HepG2 (cell line): ENCODE measurements around the gene NHLRC3. TPM values are rescaled to one million over a fixed set of nuclear protein-coding genes. Genes with fewer than 3 reads are reported as not detected.

ENCODE experiments used
- ATAC-seq: fragments of 200-7000 bp; cut with Tn5 transposase; 3 replicates; pipeline ENCODE4 v1.9.1; 2020; ENCODE audit warnings: mild to moderate bottlenecking, moderate library complexity
- BruUV-seq: library from RNA; stranded (reverse); fragments of 400-500 nt; replicated peaks from 2 replicates; lab custom pipeline; 2021; lab: Mats Ljungman, UMichigan
- CTCF ChIA-PET: fragments of 300-600 bp; formaldehyde crosslinking; extraction: SDS; loops from one replicate; lab custom pipeline; 2021; ENCODE audit warnings: low total read pairs, inconsistent platforms, low intra/inter-chr PET ratio; lab: Yijun Ruan, JAX
- POLR2A ChIA-PET: fragments of 350-600 bp; sonication (Branson Sonifier 250); formaldehyde crosslinking; loops from one replicate; lab custom pipeline; 2020; ENCODE audit warnings: antibody characterized with exemption, inconsistent platforms; lab: Yijun Ruan, JAX
- DNase-seq: peaks from one replicate; pipeline ENCODE4 v3.0.0-alpha.2; 2015; ENCODE audit warnings: low spot score
- FAIRE-seq: peaks from 3 replicates; lab custom pipeline; 2011; peaks lifted over from hg19 to GRCh38; lab: Jason Lieb, UNC
- H2AFZ ChIP-seq: one replicate; pipeline ENCODE4 v1.6.1; 2011; ENCODE audit warnings: low read length, inconsistent platforms
- H3K27ac ChIP-seq: fragments of 300-600 bp; 3 replicates; pipeline ENCODE4 v1.8.0; 2011; ENCODE audit warnings: mixed run types, mild to moderate bottlenecking, mixed read lengths, low read length, inconsistent platforms; ENCODE audit not compliant: insufficient read depth; ENCODE audit errors: extremely low read length
- H3K27me3 ChIP-seq, 2 experiments: fragments of 200-600 bp in 1 of 2; 2 replicates in 1 of 2; 3 replicates in 1 of 2; pipeline versions ENCODE4 v1.6.0 to v1.8.0; 2011; ENCODE audit warnings: low read length in 2 of 2, mild to moderate bottlenecking in 2 of 2, moderate library complexity in 2 of 2, inconsistent platforms in 1 of 2; ENCODE audit not compliant: insufficient read depth in 2 of 2, control insufficient read depth in 1 of 2
- H3K36me3 ChIP-seq, 2 experiments: fragments of 200-600 bp in 1 of 2; replicated peaks in 1 of 2; 2 replicates in 1 of 2; 3 replicates in 1 of 2; pipeline versions ENCODE4 v1.5.1 to v1.8.0; 2011; ENCODE audit warnings: low read length in 2 of 2, inconsistent platforms in 1 of 2; ENCODE audit not compliant: insufficient read depth in 2 of 2, control insufficient read depth in 1 of 2
- H3K4me1 ChIP-seq: 2 replicates; pipeline ENCODE4 v1.5.1; 2012; ENCODE audit warnings: low read length, inconsistent platforms; ENCODE audit not compliant: insufficient read depth
- H3K4me2 ChIP-seq: 2 replicates; pipeline ENCODE4 v1.6.0; 2011; ENCODE audit warnings: low read depth, low read length, inconsistent platforms
- H3K4me3 ChIP-seq, 3 experiments: fragments of 200-600 bp in 1 of 3; sonication (generic), shearing (Covaris generic) in 1 of 3; replicated peaks in 1 of 3; 2 replicates each; pipeline ENCODE4 v1.5.1; 2011 to 2016; ENCODE audit warnings: low read length in 3 of 3, inconsistent platforms in 2 of 3, low read depth in 2 of 3, mild to moderate bottlenecking in 2 of 3, control low read depth in 1 of 3, mixed read lengths in 1 of 3; ENCODE audit not compliant: insufficient read depth in 1 of 3
- H3K79me2 ChIP-seq: one replicate; pipeline ENCODE4 v1.6.1; 2011; ENCODE audit warnings: low read length, inconsistent platforms; ENCODE audit not compliant: insufficient read depth
- H3K9ac ChIP-seq: 2 replicates; pipeline ENCODE4 v1.6.0; 2011; ENCODE audit warnings: mild to moderate bottlenecking, low read depth, low read length, inconsistent platforms; ENCODE audit not compliant: insufficient read depth
- H3K9me3 ChIP-seq: 2 replicates; pipeline ENCODE4 v1.5.1; 2012; ENCODE audit warnings: mild to moderate bottlenecking, low read length
- H4K20me1 ChIP-seq: 2 replicates; pipeline ENCODE4 v1.6.0; 2011; ENCODE audit warnings: inconsistent platforms, mild to moderate bottlenecking, low read length, moderate library complexity; ENCODE audit not compliant: insufficient read depth
- CERS6 ChIP-seq: sonication (generic); formaldehyde crosslinking; IDR thresholded peaks from 2 replicates; pipeline ENCODE4 v1.5.0; 2020; ENCODE audit warnings: missing genetic modification reagents
- KDM3A ChIP-seq: IDR thresholded peaks from 2 replicates; pipeline ENCODE4 v1.6.1; 2018; ENCODE audit warnings: low read depth, missing compliant biosample characterization
- KDM5B ChIP-seq: sonication (generic); formaldehyde crosslinking; IDR thresholded peaks from 2 replicates; pipeline ENCODE4 v1.4.0; 2020; ENCODE audit warnings: missing genetic modification reagents, mild to moderate bottlenecking, borderline replicate concordance
- MTA1 ChIP-seq: sonication (generic); formaldehyde crosslinking; IDR thresholded peaks from 2 replicates; pipeline ENCODE4 v1.4.0; 2020; ENCODE audit warnings: missing genetic modification reagents, mild to moderate bottlenecking, borderline replicate concordance
- NAIF1 ChIP-seq: sonication (generic); formaldehyde crosslinking; IDR thresholded peaks from 2 replicates; pipeline ENCODE4 v1.5.0; 2020; ENCODE audit warnings: mild to moderate bottlenecking, missing genetic modification reagents, borderline replicate concordance
- PHF8 ChIP-seq: sonication (generic); formaldehyde crosslinking; IDR thresholded peaks from 2 replicates; pipeline ENCODE4 v1.5.0; 2020; ENCODE audit warnings: missing genetic modification reagents
- POLR2AphosphoS5 ChIP-seq: IDR thresholded peaks from 2 replicates; pipeline ENCODE4 v1.6.1; 2012; ENCODE audit warnings: low read depth, low read length
- SMC3 ChIP-seq: IDR thresholded peaks from 2 replicates; pipeline ENCODE4 v1.6.1; 2011; ENCODE audit warnings: low read length, improper control_type of control experiment
- STAG1 ChIP-seq: sonication (generic); formaldehyde crosslinking; IDR thresholded peaks from 2 replicates; pipeline ENCODE4 v1.4.0; 2020; ENCODE audit warnings: missing genetic modification reagents
- ZNF136 ChIP-seq: sonication (generic); formaldehyde crosslinking; IDR thresholded peaks from 2 replicates; pipeline ENCODE4 v1.8.1; 2022; ENCODE audit warnings: low read depth, mild to moderate bottlenecking, moderate library complexity, missing genetic modification reagents
- ZNF253 ChIP-seq: sonication (generic); formaldehyde crosslinking; IDR thresholded peaks from 2 replicates; pipeline ENCODE4 v1.8.0; 2022; ENCODE audit warnings: mild to moderate bottlenecking, missing genetic modification reagents, borderline replicate concordance
- ZNF282 ChIP-seq: fragments of 450-650 bp; IDR thresholded peaks from 2 replicates; pipeline ENCODE4 v1.6.1; 2018; ENCODE audit not compliant: partially characterized antibody
- WGBS: methylation state at CpG from one replicate; pipeline ENCODE4 v1.1.6; 2017; ENCODE audit warnings: low lambda C conversion rate; 5-methylcytosine and 5-hydroxymethylcytosine counted together
- in situ Hi-C: cut with HindIII; loops from 2 replicates; pipeline ENCODE4 v1.10.0; 2017; ENCODE audit warnings: low pct_unique_long_range_greater_than_20kb; ENCODE audit not compliant: extremely low pct_ligation_motif_present
- intact Hi-C: fragments of 100-400 bp; cut with micrococcal nuclease; formaldehyde crosslinking; loops from one replicate; pipeline ENCODE4 v1.10.0; 2022; ENCODE audit not compliant: unreplicated experiment
- polyA plus RNA-seq, 8 experiments: library from polyadenylated mRNA; depleted of rRNA in 3 of 8; stranded (reverse) in 7 of 8; unstranded in 1 of 8; fragments of >200 nt; fragmentation: Illumina TruSeq in 4 of 8; extraction: Trizol in 4 of 8; gene quantifications; 2 replicates each; pipeline versions ENCODE4 v1.2.1 to v1.2.3, GENCODE V29; 2011 to 2016; ENCODE audit warnings: low read depth in 4 of 8, missing spikeins in 1 of 8, mixed read lengths in 1 of 8; ENCODE audit not compliant: insufficient read depth in 1 of 8
- total RNA-seq, 5 experiments: library from RNA; depleted of rRNA; stranded (reverse); fragments of >200 nt; fragmentation: Illumina TruSeq; extraction: Trizol; gene quantifications; 2 replicates each; pipeline ENCODE4 v1.2.3, GENCODE V29; 2016; ENCODE audit warnings: low read depth in 1 of 5
- TF ChIP-seq, protein P1 (sequence below): sonication (generic); formaldehyde crosslinking; IDR thresholded peaks from 2 replicates; pipeline ENCODE4 v1.4.0; 2020; ENCODE audit warnings: missing genetic modification reagents, mild to moderate bottlenecking, borderline replicate concordance
- TF ChIP-seq, protein P2 (sequence below): sonication (generic); formaldehyde crosslinking; IDR thresholded peaks from 2 replicates; pipeline ENCODE4 v1.5.0; 2020; ENCODE audit warnings: mild to moderate bottlenecking, missing genetic modification reagents, moderate library complexity

The NHLRC3 gene
- total and polyA plus RNA-seq, 2 of the 13 experiments (the other 11 are each of a cell fraction or from before 2014, with no cell fraction given): 19.9 to 29.8 TPM

DNA sequence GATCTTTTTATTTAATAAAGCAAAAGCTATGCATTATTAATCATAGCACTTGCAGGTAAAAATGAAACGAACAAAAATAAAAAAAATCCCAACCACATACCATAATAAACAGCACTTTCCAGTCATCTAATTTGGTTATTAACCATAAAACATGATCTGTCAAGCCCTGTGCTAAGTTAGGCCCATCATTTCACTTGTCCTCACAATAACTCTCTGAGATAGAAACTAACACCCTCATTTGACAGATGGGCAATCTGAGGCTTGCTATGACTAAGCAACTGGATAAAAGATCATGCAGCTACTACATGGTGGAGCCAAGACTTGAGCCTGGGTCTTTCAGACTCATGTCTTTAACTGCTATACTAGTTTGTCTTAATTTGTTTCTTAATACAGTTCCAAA, 22.2 kb upstream of the NHLRC3 start (continued):
- TF ChIP-seq, protein P1, sequence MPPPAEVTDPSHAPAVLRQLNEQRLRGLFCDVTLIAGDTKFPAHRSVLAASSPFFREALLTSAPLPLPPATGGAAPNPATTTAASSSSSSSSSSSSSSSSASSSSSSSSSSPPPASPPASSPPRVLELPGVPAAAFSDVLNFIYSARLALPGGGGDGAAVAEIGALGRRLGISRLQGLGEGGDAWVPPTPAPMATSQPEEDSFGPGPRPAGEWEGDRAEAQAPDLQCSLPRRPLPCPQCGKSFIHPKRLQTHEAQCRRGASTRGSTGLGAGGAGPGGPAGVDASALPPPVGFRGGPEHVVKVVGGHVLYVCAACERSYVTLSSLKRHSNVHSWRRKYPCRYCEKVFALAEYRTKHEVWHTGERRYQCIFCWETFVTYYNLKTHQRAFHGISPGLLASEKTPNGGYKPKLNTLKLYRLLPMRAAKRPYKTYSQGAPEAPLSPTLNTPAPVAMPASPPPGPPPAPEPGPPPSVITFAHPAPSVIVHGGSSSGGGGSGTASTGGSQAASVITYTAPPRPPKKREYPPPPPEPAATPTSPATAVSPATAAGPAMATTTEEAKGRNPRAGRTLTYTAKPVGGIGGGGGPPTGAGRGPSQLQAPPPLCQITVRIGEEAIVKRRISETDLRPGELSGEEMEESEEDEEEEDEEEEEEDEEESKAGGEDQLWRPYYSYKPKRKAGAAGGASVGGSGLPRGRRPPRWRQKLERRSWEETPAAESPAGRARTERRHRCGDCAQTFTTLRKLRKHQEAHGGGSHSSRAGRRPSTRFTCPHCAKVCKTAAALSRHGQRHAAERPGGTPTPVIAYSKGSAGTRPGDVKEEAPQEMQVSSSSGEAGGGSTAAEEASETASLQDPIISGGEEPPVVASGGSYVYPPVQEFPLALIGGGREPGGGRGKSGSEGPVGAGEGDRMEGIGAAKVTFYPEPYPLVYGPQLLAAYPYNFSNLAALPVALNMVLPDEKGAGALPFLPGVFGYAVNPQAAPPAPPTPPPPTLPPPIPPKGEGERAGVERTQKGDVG (CRISPR knock-in tag): no peak
- no peak for TF ChIP-seq CERS6
- no peak for TF ChIP-seq ZNF253 (CRISPR knock-in tag)
- no peak for TF ChIP-seq KDM3A (CRISPR knock-in tag)
- no peak for TF ChIP-seq ZNF136 (CRISPR knock-in tag)
- TF ChIP-seq ZNF282: no peak
- no peak for TF ChIP-seq MTA1 (CRISPR knock-in tag)

DNA sequence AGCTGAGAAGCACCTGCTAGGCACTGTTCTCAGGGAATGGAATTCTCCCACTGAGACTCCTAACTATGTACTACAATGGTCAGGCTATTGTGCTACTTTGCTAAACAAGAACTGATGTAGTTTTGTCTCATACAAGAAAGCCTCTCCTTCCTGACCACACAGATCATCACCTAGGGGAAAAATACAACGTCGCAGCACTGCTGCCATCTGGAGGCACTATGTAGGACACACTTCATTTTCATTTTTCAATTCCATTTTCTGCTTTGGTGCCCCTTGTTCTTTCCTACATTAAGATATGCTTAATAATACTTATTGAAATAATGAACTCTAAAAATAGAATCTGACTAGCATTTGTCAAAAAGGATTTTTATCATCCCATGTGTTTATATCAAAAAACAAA, 21.5 kb upstream of the NHLRC3 start:
- Histone ChIP-seq H3K4me1 (no peaks in the 10 kb centered on the region), H3K36me3 (peaks cover 11 to 55% of the 10 kb centered on the region in 2 experiments), H3K79me2 (no peaks in the 10 kb centered on the region), H3K4me3 (no peak overlapping the region), H3K9ac (no peak overlapping the region), H3K9me3 (no peaks in the 10 kb centered on the region), H3K27ac (no peak overlapping the region), H4K20me1 (no peaks in the 10 kb centered on the region), H3K27me3 (no peaks in the 10 kb centered on the region), H2AFZ (no peak overlapping the region), H3K4me2 (no peak overlapping the region)
- TF ChIP-seq SMC3: 0 out of 2 replicates have a peak, but pooled peaks have one; percentile 38
- no peak for TF ChIP-seq POLR2AphosphoS5
- TF ChIP-seq STAG1 (CRISPR knock-in tag): peak; percentile 59
- TF ChIP-seq KDM5B: no peak
- no peak for TF ChIP-seq PHF8
- TF ChIP-seq NAIF1: no peak
- TF ChIP-seq, protein P2, sequence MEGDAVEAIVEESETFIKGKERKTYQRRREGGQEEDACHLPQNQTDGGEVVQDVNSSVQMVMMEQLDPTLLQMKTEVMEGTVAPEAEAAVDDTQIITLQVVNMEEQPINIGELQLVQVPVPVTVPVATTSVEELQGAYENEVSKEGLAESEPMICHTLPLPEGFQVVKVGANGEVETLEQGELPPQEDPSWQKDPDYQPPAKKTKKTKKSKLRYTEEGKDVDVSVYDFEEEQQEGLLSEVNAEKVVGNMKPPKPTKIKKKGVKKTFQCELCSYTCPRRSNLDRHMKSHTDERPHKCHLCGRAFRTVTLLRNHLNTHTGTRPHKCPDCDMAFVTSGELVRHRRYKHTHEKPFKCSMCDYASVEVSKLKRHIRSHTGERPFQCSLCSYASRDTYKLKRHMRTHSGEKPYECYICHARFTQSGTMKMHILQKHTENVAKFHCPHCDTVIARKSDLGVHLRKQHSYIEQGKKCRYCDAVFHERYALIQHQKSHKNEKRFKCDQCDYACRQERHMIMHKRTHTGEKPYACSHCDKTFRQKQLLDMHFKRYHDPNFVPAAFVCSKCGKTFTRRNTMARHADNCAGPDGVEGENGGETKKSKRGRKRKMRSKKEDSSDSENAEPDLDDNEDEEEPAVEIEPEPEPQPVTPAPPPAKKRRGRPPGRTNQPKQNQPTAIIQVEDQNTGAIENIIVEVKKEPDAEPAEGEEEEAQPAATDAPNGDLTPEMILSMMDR (CRISPR knock-in tag): peak; percentile 68
- 36% methylated on average over 2 of the region's 2 CpGs for WGBS
- CTCF ChIA-PET: interaction anchor here (1.3 kb wide), 1 partner anchor 47 kb away, joined by 5 read pairs; no protein-coding TSS in a partner anchor
- intact Hi-C loops (loop anchor here (1.0 to 5.0 kb wide), 3 partner anchors 46 to 150 kb away; no protein-coding TSS in a partner anchor), in situ Hi-C loops (no loop called here)
- POLR2A ChIA-PET: interaction anchor here (1.6 kb wide), 1 partner anchor 20 kb away, joined by 5 read pairs; the partner anchor contains the start of gene PROSER1
- peak; percentile 12 for DNase-seq
- ATAC-seq: peak; percentile 78
- no TSS peak for BruUV-seq
- FAIRE-seq: peak; percentile 85
